Measurements from ENCODE around the gene SLC44A1.
A peak's percentile ranks its signal among the peaks of the same experiment; 100 is the strongest.

Gene SLC44A1

DNA sequence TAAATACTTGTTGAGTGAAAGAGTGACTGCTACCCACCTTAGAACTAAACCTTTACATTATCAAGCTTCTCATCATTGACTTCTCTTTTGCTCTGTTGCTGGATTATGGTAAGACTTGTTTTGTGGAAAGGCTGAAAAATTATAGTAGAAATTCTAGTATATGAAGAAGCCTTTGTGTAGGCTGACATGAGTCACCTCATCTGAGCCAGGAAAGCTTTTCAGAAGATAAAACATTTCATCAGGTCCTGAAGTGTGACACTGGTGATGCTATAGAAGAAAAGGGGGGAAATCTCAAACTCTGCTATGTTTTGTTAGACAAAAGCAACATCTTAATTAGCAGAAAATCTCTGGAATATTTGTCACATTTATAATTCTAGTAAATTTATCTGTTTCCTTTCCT lies 18.4 kb upstream of the SLC44A1 start:
- Mint-ChIP-seq H3K4me1 (ENCODE audit: low read depth) (no peaks in the 10 kb centered on the region), H3K4me3 (no peak overlapping the region), H3K9me3 (peaks cover 45% of the 10 kb centered on the region), H3K27ac (no peak overlapping the region), H3K36me3 (ENCODE audit: low read depth) (peaks cover 25% of the 10 kb centered on the region), H3K27me3 (no peaks in the 10 kb centered on the region)
- intact Hi-C loops (cut with micrococcal nuclease), result no loop called here

GRCh38 chr9:105232207-105232606 lies 12.2 kb upstream of the SLC44A1 start:
- Mint-ChIP-seq H3K4me3 (no peak overlapping the region), H3K27ac (no peak overlapping the region), H3K4me1 (ENCODE audit: low read depth) (peaks cover 11% of the 10 kb centered on the region), H3K9me3 (no peaks in the 10 kb centered on the region), H3K27me3 (no peaks in the 10 kb centered on the region), H3K36me3 (ENCODE audit: low read depth) (no peaks in the 10 kb centered on the region)
- intact Hi-C loops (cut with micrococcal nuclease), result no loop called here

DNA sequence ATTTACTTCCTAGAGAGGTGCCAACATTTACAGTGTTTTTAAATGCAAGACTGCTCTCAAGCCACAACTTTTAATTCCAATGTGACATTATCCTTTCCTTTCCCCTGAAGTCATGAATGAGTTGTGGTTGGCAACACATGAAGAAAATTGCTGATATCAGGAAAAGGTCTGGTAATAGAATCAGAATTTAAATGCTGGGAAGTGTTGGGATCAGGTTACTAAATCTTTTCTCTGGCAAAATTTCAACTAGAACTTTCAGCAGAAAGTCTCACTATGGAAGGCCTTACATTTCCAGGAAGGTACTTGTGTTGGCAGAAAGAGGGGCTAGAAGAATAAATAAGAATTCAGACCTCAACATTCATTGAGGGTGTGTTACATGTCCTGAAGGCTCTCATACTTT lies 10.6 kb upstream of the SLC44A1 start:
- no peaks in the 10 kb centered on the region for H3K9me3 Mint-ChIP-seq
- no peaks in the 10 kb centered on the region for H3K27me3 Mint-ChIP-seq
- intact Hi-C loops (cut with micrococcal nuclease), result no loop called here
- peaks cover 11% of the 10 kb centered on the region for H3K4me1 Mint-ChIP-seq (ENCODE audit: low read depth)
- no peak overlapping the region for H3K4me3 Mint-ChIP-seq
- H3K27ac Mint-ChIP-seq, result no peak overlapping the region
- H3K36me3 Mint-ChIP-seq (ENCODE audit: low read depth), result no peaks in the 10 kb centered on the region

- H3K27me3 Mint-ChIP-seq, result peaks cover 2% of the 10 kb centered on the region
- no peaks in the 10 kb centered on the region for H3K9me3 Mint-ChIP-seq
- H3K27ac Mint-ChIP-seq, result peak overlapping the region; percentile 18
- H3K4me1 Mint-ChIP-seq (ENCODE audit: low read depth), result peaks cover 11% of the 10 kb centered on the region
- H3K36me3 Mint-ChIP-seq (ENCODE audit: low read depth), result no peaks in the 10 kb centered on the region
- no peak overlapping the region for H3K4me3 Mint-ChIP-seq
- intact Hi-C loops (cut with micrococcal nuclease), result no loop called here
These were observed 8.2 kb upstream of the SLC44A1 start for GRCh38 chr9:105236261-105236660.

- Mint-ChIP-seq H3K9me3 (no peaks in the 10 kb centered on the region), H3K27me3 (peaks cover 2% of the 10 kb centered on the region), H3K4me3 (no peak overlapping the region), H3K36me3 (ENCODE audit: low read depth) (no peaks in the 10 kb centered on the region), H3K27ac (no peak overlapping the region), H3K4me1 (ENCODE audit: low read depth) (peaks cover 11% of the 10 kb centered on the region)
- intact Hi-C loops (cut with micrococcal nuclease), result no loop called here
These were observed 7.2 kb upstream of the SLC44A1 start for GRCh38 chr9:105237246-105237645.

- Mint-ChIP-seq H3K27ac (no peak overlapping the region), H3K27me3 (peaks cover 2% of the 10 kb centered on the region), H3K36me3 (ENCODE audit: low read depth) (no peaks in the 10 kb centered on the region), H3K4me1 (ENCODE audit: low read depth) (peaks cover 20% of the 10 kb centered on the region), H3K9me3 (no peaks in the 10 kb centered on the region), H3K4me3 (no peak overlapping the region)
- intact Hi-C loops (cut with micrococcal nuclease), result no loop called here
These were observed 6.1 kb upstream of the SLC44A1 start for GRCh38 chr9:105238302-105238701.

DNA sequence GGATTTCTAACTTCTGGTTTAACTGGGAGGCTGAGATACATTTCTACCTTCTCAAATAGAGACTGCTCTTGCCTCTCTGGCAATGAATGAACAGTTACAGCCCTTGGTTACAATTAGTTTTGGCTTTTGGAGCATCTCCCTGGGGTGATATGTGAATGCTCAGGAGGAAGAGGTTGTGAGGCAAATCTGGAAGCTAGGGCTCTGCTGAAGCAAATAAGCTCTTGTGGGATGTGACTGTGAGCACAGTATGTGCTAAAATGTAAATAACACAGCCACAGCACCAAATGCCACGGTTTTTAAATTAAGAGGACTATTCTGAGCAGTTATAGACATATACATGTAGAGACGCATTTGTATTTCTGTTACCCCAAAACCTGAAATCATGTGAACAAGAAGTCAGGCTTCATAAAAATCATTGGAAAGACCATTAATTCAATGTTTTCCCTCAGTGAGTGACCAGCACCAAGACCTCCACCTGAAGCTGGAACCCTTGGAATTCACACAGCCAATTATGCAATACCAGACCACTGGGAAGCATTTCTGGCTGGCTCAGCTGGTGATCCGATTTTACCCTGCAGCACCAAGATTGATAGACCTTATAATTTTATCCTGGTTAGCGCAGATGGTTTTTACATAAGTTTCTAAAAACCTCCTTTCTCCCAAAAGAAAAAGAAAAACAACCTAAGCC lies 3.0 kb upstream of the SLC44A1 start:
- Mint-ChIP-seq H3K9me3 (no peaks in the 10 kb centered on the region), H3K27ac (no peak overlapping the region), H3K4me3 (no peak overlapping the region), H3K36me3 (ENCODE audit: low read depth) (peaks cover 10% of the 10 kb centered on the region), H3K27me3 (peaks cover 2% of the 10 kb centered on the region), H3K4me1 (ENCODE audit: low read depth) (peaks cover 25% of the 10 kb centered on the region)
- intact Hi-C loops (cut with micrococcal nuclease), result loop anchor here (10.0 kb wide), 1 partner anchor 317 kb away; the partner anchor contains the start of gene ABCA1

DNA sequence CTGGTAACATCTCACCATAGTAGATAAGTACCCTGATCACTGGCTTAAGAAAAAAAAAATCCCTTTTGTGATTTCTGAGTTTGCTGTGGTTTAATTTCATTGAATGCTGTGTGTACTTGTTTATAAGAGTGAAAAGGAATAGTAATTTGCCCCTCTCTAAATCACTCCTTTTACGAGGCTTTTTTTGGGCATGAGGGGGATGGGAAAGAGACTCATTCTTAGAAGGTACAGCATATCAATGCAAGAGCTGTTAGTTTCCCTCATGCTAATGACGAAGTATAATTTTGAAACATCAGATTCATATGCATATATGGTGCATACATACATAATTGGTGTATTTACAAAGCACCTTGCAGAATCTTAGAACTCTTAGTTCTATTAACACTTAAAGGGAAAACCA lies 2.4 kb upstream of the SLC44A1 start:
- Mint-ChIP-seq H3K9me3 (no peaks in the 10 kb centered on the region), H3K4me3 (no peak overlapping the region), H3K36me3 (ENCODE audit: low read depth) (peaks cover 10% of the 10 kb centered on the region), H3K27me3 (peaks cover 2% of the 10 kb centered on the region), H3K27ac (no peak overlapping the region), H3K4me1 (ENCODE audit: low read depth) (peaks cover 26% of the 10 kb centered on the region)
- intact Hi-C loops (cut with micrococcal nuclease), result loop anchor here (10.0 kb wide), 1 partner anchor 317 kb away; the partner anchor contains the start of gene ABCA1

DNA sequence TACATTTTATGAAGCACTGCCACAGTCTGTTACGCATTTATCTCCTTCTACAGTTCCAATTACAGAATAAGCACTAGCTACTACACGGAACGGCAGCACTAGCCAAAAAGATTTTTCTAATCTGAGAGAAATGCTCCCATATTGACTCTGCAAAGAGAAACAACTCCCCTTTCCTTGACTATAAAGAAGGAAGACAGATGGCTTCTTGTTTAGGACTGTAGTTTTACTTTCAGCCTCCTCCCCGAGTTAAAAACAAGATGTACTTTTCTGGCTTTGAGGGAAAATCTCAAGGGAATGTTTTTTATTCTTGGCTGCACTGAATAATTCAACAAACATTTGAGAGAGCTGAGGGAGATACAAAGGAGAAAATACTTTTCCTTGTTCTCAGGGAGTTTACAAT lies 1.9 kb upstream of the SLC44A1 start:
- H3K36me3 Mint-ChIP-seq (ENCODE audit: low read depth), result peaks cover 10% of the 10 kb centered on the region
- H3K4me1 Mint-ChIP-seq (ENCODE audit: low read depth), result peaks cover 31% of the 10 kb centered on the region
- intact Hi-C loops (cut with micrococcal nuclease), result loop anchor here (10.0 kb wide), 1 partner anchor 318 kb away; the partner anchor contains the start of gene ABCA1
- H3K27ac Mint-ChIP-seq, result peak overlapping the region; percentile 99
- H3K4me3 Mint-ChIP-seq, result no peak overlapping the region
- H3K9me3 Mint-ChIP-seq, result no peaks in the 10 kb centered on the region
- peaks cover 2% of the 10 kb centered on the region for H3K27me3 Mint-ChIP-seq

DNA sequence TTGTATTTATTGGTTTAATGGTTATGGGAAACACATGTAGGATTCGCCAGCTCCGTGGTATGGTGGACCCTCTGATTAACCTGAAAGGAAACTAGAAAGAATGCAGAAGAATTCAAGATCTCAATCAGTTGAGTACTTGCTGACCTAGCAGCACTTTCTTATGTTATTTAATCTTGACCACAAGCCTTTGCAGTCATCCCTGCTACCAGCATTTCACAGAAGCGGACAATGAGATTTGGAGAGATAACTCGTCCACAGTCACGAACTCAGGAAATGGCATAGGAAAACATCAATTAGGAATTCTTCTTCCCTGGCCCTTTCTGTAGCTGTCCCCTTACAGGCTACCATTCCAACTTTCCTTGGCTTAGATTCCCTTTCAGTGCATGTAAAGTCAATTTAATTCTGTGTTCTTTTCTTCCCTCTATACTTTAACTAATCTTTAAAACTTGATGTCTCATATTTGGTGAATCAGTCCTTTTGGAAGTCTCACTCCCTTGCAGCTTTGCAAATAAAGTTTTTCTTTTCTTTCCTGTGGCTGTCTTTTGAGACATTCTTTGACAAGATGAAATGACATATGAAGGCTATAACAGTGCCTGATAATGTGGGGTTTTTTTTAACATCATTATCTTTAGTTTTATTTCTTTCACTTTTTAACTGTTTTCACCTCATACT lies 1.3 kb upstream of the SLC44A1 start:
- no peaks in the 10 kb centered on the region for H3K9me3 Mint-ChIP-seq
- intact Hi-C loops (cut with micrococcal nuclease), result loop anchor here (10.0 kb wide), 1 partner anchor 318 kb away; the partner anchor contains the start of gene ABCA1
- H3K27me3 Mint-ChIP-seq, result peaks cover 2% of the 10 kb centered on the region
- H3K27ac Mint-ChIP-seq, result peak overlapping the region; percentile 99
- no peak overlapping the region for H3K4me3 Mint-ChIP-seq
- H3K4me1 Mint-ChIP-seq (ENCODE audit: low read depth), result peaks cover 37% of the 10 kb centered on the region
- H3K36me3 Mint-ChIP-seq (ENCODE audit: low read depth), result peaks cover 10% of the 10 kb centered on the region

DNA sequence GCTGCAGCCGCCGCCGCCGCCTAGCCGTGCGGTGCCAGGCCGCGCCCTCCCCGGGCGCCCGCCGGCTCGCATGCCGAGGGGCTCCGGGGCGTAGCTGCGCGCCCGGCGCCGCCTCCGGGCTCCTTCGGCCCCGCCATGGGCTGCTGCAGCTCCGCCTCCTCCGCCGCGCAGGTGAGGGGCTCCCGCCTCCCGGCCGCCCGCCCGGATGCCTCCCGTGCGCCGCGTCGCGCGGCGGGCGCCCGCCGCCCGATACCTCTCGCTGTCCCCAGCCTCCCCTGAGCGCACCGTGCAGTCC lies 230 bp downstream of the SLC44A1 start:
- peak overlapping the region; percentile 99 for H3K27ac Mint-ChIP-seq
- peaks cover 2% of the 10 kb centered on the region for H3K27me3 Mint-ChIP-seq
- intact Hi-C loops (cut with micrococcal nuclease), result loop anchor here (1.0 to 10.0 kb wide), 3 partner anchors 49 to 320 kb away; partner anchors contain the start of gene ABCA1
- H3K4me1 Mint-ChIP-seq (ENCODE audit: low read depth), result peaks cover 45% of the 10 kb centered on the region
- H3K9me3 Mint-ChIP-seq, result no peaks in the 10 kb centered on the region
- peak overlapping the region; percentile 99 for H3K4me3 Mint-ChIP-seq
- H3K36me3 Mint-ChIP-seq (ENCODE audit: low read depth), result peaks cover 10% of the 10 kb centered on the region

- H3K4me3 Mint-ChIP-seq, result peak overlapping the region; percentile 99
- peak overlapping the region; percentile 99 for H3K27ac Mint-ChIP-seq
- peaks cover 45% of the 10 kb centered on the region for H3K4me1 Mint-ChIP-seq (ENCODE audit: low read depth)
- H3K27me3 Mint-ChIP-seq, result no peaks in the 10 kb centered on the region
- H3K36me3 Mint-ChIP-seq (ENCODE audit: low read depth), result peaks cover 10% of the 10 kb centered on the region
- H3K9me3 Mint-ChIP-seq, result no peaks in the 10 kb centered on the region
- intact Hi-C loops (cut with micrococcal nuclease), result loop anchor here (1.0 to 10.0 kb wide), 2 partner anchors 49 to 320 kb away; partner anchors contain the start of gene ABCA1
These were observed 809 bp downstream of the SLC44A1 start for GRCh38 chr9:105245029-105245890.

- Mint-ChIP-seq H3K4me1 (ENCODE audit: low read depth) (peaks cover 47% of the 10 kb centered on the region), H3K27me3 (no peaks in the 10 kb centered on the region), H3K27ac (peak overlapping the region; percentile 99), H3K9me3 (no peaks in the 10 kb centered on the region), H3K36me3 (ENCODE audit: low read depth) (peaks cover 10% of the 10 kb centered on the region), H3K4me3 (peak overlapping the region; percentile 99)
- intact Hi-C loops (cut with micrococcal nuclease), result loop anchor here (1.0 to 10.0 kb wide), 3 partner anchors 48 to 321 kb away; partner anchors contain the start of gene ABCA1
These were observed 1.4 kb downstream of the SLC44A1 start for GRCh38 chr9:105245891-105246161.

- intact Hi-C loops (cut with micrococcal nuclease), result loop anchor here (2.0 to 10.0 kb wide), 2 partner anchors 88 to 322 kb away; partner anchors contain the start of gene ABCA1
- H3K9me3 Mint-ChIP-seq, result no peaks in the 10 kb centered on the region
- H3K4me1 Mint-ChIP-seq (ENCODE audit: low read depth), result peaks cover 56% of the 10 kb centered on the region
- no peaks in the 10 kb centered on the region for H3K27me3 Mint-ChIP-seq
- no peak overlapping the region for H3K27ac Mint-ChIP-seq
- peaks cover 17% of the 10 kb centered on the region for H3K36me3 Mint-ChIP-seq (ENCODE audit: low read depth)
- H3K4me3 Mint-ChIP-seq, result peak overlapping the region; percentile 99
These were observed 2.3 kb downstream of the SLC44A1 start for GRCh38 chr9:105246656-105247173.

All from dendritic cell treated with granulocyte-macrophage colony-stimulating factor and Interleukin-4, amounts not matched to agents 40 ng/mL and 50 ng/mL, for 4 days (primary cell).